GM12892 (cell line): ENCODE data around the gene ZBTB46.

Experiments used
- DNase-seq: peaks from one replicate; pipeline ENCODE4 v3.0.0; 2011; ENCODE audit not compliant: insufficient read length
- FAIRE-seq: peaks from 2 replicates; lab custom pipeline; 2011; peaks lifted over from hg19 to GRCh38; lab: Jason Lieb, UNC
- POLR2A ChIP-seq: IDR thresholded peaks from 2 replicates; pipeline ENCODE4 v1.6.1; 2011; ENCODE audit warnings: low read depth, low read length, control low read depth
- POLR2AphosphoS5 ChIP-seq: IDR thresholded peaks from 2 replicates; pipeline ENCODE4 v1.6.1; 2011; ENCODE audit warnings: low read depth, low read length, control low read depth
- TAF1 ChIP-seq: IDR thresholded peaks from 2 replicates; pipeline ENCODE4 v1.6.1; 2011; ENCODE audit warnings: low read depth, mild to moderate bottlenecking, control low read depth, low read length, borderline replicate concordance

The ZBTB46 gene

GRCh38 chr20:63753381-63753780, 77.7 kb downstream of the ZBTB46 start:
- DNase-seq (no peak), FAIRE-seq (no peak)
- TF ChIP-seq TAF1 (no peak), POLR2A (no peak), POLR2AphosphoS5 (no peak)

DNA sequence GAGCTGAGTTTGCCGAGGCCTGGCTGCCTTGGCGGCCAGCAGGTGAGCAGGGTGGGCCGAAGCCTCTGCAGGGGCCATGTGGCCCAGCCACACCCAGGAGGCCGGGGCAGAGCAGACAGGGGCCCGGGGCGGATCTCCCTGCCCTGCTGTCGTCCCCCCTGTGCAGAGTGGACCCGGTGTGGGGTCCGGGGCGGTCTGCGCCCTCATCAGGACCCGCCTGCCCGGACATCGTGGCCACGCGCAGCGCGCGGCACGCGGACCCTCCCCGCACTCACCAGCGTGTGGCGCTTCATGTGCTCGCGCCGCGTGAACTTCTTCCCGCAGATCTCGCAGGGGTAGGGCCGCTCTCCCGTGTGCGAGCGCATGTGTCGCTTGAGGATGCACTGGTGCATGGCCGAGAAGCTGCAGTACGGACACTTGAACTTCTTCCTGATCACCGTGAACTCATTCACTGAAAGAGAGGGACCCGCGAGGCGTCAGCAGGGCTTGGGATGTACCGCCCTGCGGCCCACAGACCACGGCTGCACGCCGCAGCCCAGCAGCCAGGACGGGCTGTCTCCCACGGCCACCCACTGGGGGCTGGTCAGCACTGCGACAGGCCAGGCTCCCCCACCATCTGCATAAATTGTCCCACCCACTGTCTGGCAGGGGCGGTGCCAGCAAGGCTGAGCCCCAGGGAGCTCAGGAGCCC, 78.5 kb downstream of the ZBTB46 start:
- DNase-seq = no peak
- no peak for TF ChIP-seq POLR2A
- TF ChIP-seq TAF1 = no peak
- TF ChIP-seq POLR2AphosphoS5 = no peak
- FAIRE-seq = no peak

DNA sequence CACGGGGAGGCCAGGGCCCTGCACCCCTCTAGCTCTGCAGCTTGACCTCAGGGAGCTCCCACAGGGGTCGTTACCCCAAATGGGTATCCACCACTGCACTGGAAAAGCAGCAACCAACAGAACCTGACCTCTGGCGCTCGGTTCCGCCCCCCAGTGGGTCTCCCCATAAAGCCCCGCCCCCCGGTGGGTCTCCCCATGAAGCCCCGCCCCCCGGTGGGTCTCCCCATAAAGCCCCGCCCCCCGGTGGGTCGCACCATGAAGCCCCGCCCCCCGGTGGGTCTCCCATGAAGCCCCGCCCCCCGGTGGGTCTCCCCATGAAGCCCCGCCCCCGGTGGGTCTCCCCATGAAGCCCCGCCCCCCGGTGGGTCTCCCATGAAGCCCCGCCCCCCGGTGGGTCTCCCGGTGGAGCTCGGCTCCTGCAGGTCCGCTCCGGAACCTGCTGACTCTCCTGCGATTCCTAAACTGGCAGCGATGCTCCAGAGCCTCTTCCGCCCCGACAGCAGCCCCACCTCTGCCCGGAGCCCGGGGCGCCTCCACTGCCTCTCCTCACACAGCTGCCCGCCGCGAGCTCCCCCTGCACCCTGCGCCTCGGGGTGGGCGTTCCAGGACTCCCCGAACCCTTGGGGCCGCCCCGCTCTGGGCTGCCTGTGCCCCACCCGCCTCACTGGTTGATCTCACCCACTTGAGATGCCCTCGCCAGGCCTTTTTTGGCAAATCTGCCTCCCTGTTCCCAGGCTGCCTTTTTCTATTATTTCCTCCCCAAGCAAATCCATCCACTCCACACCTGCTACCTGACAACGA, 79.4 kb downstream of the ZBTB46 start:
- DNase-seq (no peak), FAIRE-seq (no peak)
- TF ChIP-seq POLR2A (no peak), POLR2AphosphoS5 (no peak), TAF1 (no peak)

DNA sequence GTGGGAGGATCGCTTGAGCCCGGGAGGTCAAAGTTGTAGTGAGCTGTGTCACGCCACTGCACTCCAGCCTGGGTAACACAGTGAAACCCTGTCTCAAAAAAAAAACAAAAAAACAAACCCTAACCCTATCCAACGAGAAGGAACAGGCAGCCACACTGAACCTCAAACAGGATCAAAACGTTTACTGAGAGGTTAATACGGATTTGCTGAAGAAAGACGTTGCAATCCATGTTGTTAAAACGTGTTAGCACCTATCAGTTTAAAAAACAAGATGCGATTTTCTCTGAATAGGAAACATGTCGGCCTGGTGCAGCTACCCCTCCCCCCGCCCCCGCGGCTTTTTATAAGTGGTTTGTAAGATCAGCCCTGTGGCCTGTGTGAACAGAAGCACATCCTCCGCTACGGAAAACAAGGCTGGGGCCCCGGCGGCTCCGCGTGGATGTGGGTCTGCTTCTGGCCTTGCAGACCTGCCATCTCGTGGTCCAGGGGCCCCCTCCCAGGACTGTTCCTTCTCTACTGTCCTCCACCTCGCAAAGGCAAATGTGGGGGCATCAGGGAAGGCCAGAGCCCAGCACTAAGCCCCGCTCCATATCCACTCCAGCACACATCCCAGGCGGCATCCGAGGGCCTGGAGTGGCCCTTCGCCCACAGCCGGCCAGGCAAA, 80.1 kb downstream of the ZBTB46 start:
- DNase-seq = no peak
- TF ChIP-seq POLR2A = no peak
- FAIRE-seq = no peak

- FAIRE-seq (no peak), DNase-seq (no peak)
- TF ChIP-seq POLR2AphosphoS5 (no peak), POLR2A (no peak), TAF1 (no peak)
These were observed 81.2 kb downstream of the ZBTB46 start for GRCh38 chr20:63749597-63750508.

DNA sequence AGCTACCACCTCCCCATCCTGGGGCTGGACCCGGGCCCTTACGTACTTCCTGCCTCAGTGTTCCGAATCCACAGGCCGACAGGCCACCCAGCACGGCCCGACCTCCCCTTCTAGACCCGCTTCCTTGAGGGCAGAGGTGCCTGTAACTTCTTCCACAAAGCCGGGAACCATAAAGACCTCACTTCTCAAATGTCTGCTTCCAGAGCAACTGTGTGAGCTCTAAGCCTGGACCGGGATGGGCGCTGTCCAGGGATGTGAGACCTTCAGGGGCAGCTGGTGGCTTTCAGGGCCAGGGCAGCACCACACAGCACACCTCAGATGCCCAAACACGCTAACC, 82.2 kb downstream of the ZBTB46 start:
- FAIRE-seq = no peak
- TF ChIP-seq TAF1 (no peak), POLR2A (no peak), POLR2AphosphoS5 (no peak)
- DNase-seq = no peak

- TF ChIP-seq POLR2AphosphoS5 = no peak
- no peak for TF ChIP-seq POLR2A
- TF ChIP-seq TAF1 = no peak
- DNase-seq = no peak
- no peak for FAIRE-seq
These were observed 82.8 kb downstream of the ZBTB46 start for GRCh38 chr20:63748070-63748933.

GRCh38 chr20:63747622-63748069, 83.4 kb downstream of the ZBTB46 start:
- no peak for DNase-seq
- TF ChIP-seq POLR2A (no peak), POLR2AphosphoS5 (no peak), TAF1 (no peak)
- FAIRE-seq = no peak

- no peak for FAIRE-seq
- no peak for DNase-seq
- TF ChIP-seq POLR2AphosphoS5 (no peak), POLR2A (no peak), TAF1 (no peak)
These were observed 84.2 kb downstream of the ZBTB46 start for GRCh38 chr20:63746751-63747315.

DNA sequence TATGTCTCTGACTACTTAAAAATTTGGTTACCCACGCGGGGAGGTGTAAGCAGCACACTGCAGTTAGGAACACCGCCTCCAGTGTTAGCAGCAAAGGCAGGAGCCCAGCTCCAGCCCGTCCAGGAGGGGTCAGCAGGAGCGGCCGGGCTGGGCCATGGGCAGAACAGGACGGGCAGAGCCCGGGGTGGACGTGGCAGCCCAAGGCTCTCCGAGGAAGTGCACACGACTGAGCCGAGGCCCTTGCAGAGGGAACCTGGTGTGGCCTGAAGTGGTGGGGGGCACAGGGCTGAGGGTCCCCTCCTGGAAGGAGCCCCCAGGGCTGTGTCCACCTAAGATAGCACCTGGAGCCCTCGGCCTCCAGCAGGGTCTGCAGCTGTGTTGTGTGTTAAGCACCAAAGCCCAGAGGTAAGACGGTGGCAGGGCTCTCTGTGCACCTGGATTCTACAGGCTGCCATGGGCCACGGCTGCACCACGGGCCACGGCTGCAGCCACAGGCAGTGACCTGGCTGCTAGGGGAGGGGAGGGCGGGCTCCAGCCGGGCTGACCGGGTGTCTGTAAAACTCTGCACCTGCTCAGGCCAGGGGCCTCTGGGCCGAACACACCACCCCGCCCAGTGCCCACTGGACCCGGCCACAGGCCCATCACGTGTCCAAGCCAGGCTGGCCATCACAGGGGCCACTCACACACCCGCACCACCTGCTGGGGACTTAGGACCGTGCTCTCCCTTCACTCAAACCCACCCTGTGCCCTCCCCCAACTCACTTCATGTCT, 84.9 kb downstream of the ZBTB46 start:
- FAIRE-seq (no peak), DNase-seq (no peak)
- no peak for TF ChIP-seq POLR2AphosphoS5
- no peak for TF ChIP-seq POLR2A
- TF ChIP-seq TAF1 = no peak
